H9 (cell line): ENCODE measurements around the gene TTYH1. TPM values are rescaled to one million over a fixed set of nuclear protein-coding genes. Genes with fewer than 3 reads are reported as not detected.
A peak's percentile ranks its signal among the peaks of the same experiment; 100 is the strongest.

ENCODE experiments used
- DNase-seq: peaks from one replicate; pipeline ENCODE4 v3.0.0-alpha.2; 2017
- H2AFZ ChIP-seq: one replicate; pipeline ENCODE4 v1.6.1; 2013; ENCODE audit warnings: mild to moderate bottlenecking, low read length, control low read depth, moderate library complexity
- H2AK5ac ChIP-seq: 2 replicates; pipeline ENCODE4 v1.6.1; 2013; ENCODE audit warnings: low read length, control low read depth, mixed read lengths; ENCODE audit not compliant: insufficient read length
- H2BK120ac ChIP-seq: one replicate; pipeline ENCODE4 v1.6.1; 2013; ENCODE audit warnings: low read depth, mild to moderate bottlenecking, low read length, control low read depth, inconsistent platforms; ENCODE audit not compliant: poor library complexity, severe bottlenecking
- H2BK12ac ChIP-seq: 2 replicates; pipeline ENCODE4 v1.6.1; 2013; ENCODE audit warnings: low read length, control low read depth, mixed read lengths, low read depth; ENCODE audit not compliant: insufficient read length
- H2BK15ac ChIP-seq: 2 replicates; pipeline ENCODE4 v1.6.1; 2013; ENCODE audit warnings: low read depth, low read length, control low read depth
- H2BK20ac ChIP-seq: one replicate; pipeline ENCODE4 v1.6.1; 2013; ENCODE audit warnings: low read depth, mild to moderate bottlenecking, low read length, control low read depth, inconsistent platforms; ENCODE audit not compliant: poor library complexity, severe bottlenecking
- H2BK5ac ChIP-seq: 2 replicates; pipeline ENCODE4 v1.6.1; 2013; ENCODE audit warnings: low read length, control low read depth, mixed read lengths; ENCODE audit not compliant: insufficient read length
- H3K14ac ChIP-seq: 2 replicates; pipeline ENCODE4 v1.6.1; 2013; ENCODE audit warnings: low read length, control low read depth; ENCODE audit not compliant: insufficient read depth
- H3K18ac ChIP-seq: 2 replicates; pipeline ENCODE4 v1.6.1; 2013; ENCODE audit warnings: low read depth, mild to moderate bottlenecking, mixed read lengths, low read length, control low read depth; ENCODE audit not compliant: insufficient read length
- H3K23ac ChIP-seq: 2 replicates; pipeline ENCODE4 v1.6.1; 2013; ENCODE audit warnings: low read length, control low read depth, mixed read lengths, low read depth; ENCODE audit not compliant: insufficient read length
- H3K23me2 ChIP-seq: 2 replicates; pipeline ENCODE4 v1.6.1; 2013; ENCODE audit warnings: low read depth, mild to moderate bottlenecking, mixed read lengths, low read length, control low read depth; ENCODE audit not compliant: insufficient read length, poor library complexity, severe bottlenecking
- H3K27ac ChIP-seq: 2 replicates; pipeline ENCODE4 v1.5.1; 2013; ENCODE audit warnings: low read length, control low read depth, mixed read lengths, low read depth; ENCODE audit not compliant: insufficient read length
- H3K27me3 ChIP-seq: 2 replicates; pipeline ENCODE4 v1.6.1; 2013; ENCODE audit warnings: low read length, control low read depth, inconsistent platforms; ENCODE audit not compliant: insufficient read depth
- H3K4ac ChIP-seq: 2 replicates; pipeline ENCODE4 v1.6.1; 2013; ENCODE audit warnings: low read depth, mild to moderate bottlenecking, control low read depth, inconsistent platforms, low read length, moderate library complexity
- H3K4me1 ChIP-seq: 2 replicates; pipeline ENCODE4 v1.6.1; 2013; ENCODE audit warnings: low read length, control low read depth, inconsistent platforms; ENCODE audit not compliant: insufficient read depth
- H3K4me2 ChIP-seq: 2 replicates; pipeline ENCODE4 v1.6.1; 2013; ENCODE audit warnings: low read length, control low read depth, mixed read lengths; ENCODE audit not compliant: insufficient read length, insufficient read depth
- H3K56ac ChIP-seq: 2 replicates; pipeline ENCODE4 v1.6.1; 2013; ENCODE audit warnings: low read depth, mild to moderate bottlenecking, mixed read lengths, low read length, control low read depth; ENCODE audit not compliant: insufficient read length
- H3K79me1 ChIP-seq: 2 replicates; pipeline ENCODE4 v1.6.1; 2013; ENCODE audit warnings: low read depth, mild to moderate bottlenecking, moderate library complexity, low read length, control low read depth, inconsistent platforms; ENCODE audit not compliant: insufficient read depth, poor library complexity, severe bottlenecking
- H3K79me2 ChIP-seq: 2 replicates; pipeline ENCODE4 v1.6.1; 2013; ENCODE audit warnings: low read length, control low read depth, inconsistent platforms; ENCODE audit not compliant: insufficient read depth
- H3K9ac ChIP-seq: 2 replicates; pipeline ENCODE4 v1.6.1; 2013; ENCODE audit warnings: low read length, control low read depth, mixed read lengths; ENCODE audit not compliant: insufficient read length; ENCODE audit errors: extremely low read depth
- H3K9me3 ChIP-seq: one replicate; pipeline ENCODE4 v1.6.1; 2013; ENCODE audit warnings: low read depth, low read length, inconsistent platforms; ENCODE audit not compliant: control insufficient read depth
- H3T11ph ChIP-seq: one replicate; pipeline ENCODE4 v1.6.1; 2013; ENCODE audit warnings: mild to moderate bottlenecking, low read length, control low read depth, inconsistent platforms
- H4K20me1 ChIP-seq: one replicate; pipeline ENCODE4 v1.6.1; 2013; ENCODE audit not compliant: control insufficient read depth, insufficient read length, insufficient read depth
- H4K5ac ChIP-seq: 2 replicates; pipeline ENCODE4 v1.6.1; 2013; ENCODE audit warnings: low read depth, mild to moderate bottlenecking, mixed read lengths, low read length, control low read depth; ENCODE audit not compliant: insufficient read length
- H4K8ac ChIP-seq: replicated peaks from 2 replicates; pipeline ENCODE4 v1.6.1; 2013; ENCODE audit warnings: low read length, control low read depth, mixed read lengths, low read depth; ENCODE audit not compliant: insufficient read length
- H4K91ac ChIP-seq: 2 replicates; pipeline ENCODE4 v1.6.1; 2013; ENCODE audit warnings: low read depth, mild to moderate bottlenecking, moderate library complexity, mixed read lengths, low read length, control low read depth; ENCODE audit not compliant: insufficient read length
- H3K27ac Mint-ChIP-seq, 3 experiments: 2 replicates in 2 of 3; 3 replicates in 1 of 3; pipeline ENCODE4 v1.8.0; 2020 to 2021; ENCODE audit warnings: mixed read lengths in 3 of 3, mild to moderate bottlenecking in 1 of 3, moderate library complexity in 1 of 3
- H3K27me3 Mint-ChIP-seq: 2 replicates; pipeline ENCODE4 v1.8.0; 2021; ENCODE audit warnings: low read depth, mild to moderate bottlenecking, moderate library complexity, mixed read lengths
- H3K36me3 Mint-ChIP-seq, 3 experiments: 2 replicates in 2 of 3; 3 replicates in 1 of 3; pipeline ENCODE4 v1.8.0; 2020 to 2021; ENCODE audit warnings: low read depth in 3 of 3, mixed read lengths in 3 of 3; ENCODE audit not compliant: insufficient read depth in 1 of 3
- H3K4me1 Mint-ChIP-seq, 2 experiments: 2 replicates each; pipeline ENCODE4 v1.8.0; 2020; ENCODE audit warnings: mixed read lengths in 2 of 2
- H3K4me3 Mint-ChIP-seq, 2 experiments: 2 replicates in 1 of 2; 3 replicates in 1 of 2; pipeline ENCODE4 v1.8.0; 2020 to 2021; ENCODE audit warnings: mild to moderate bottlenecking in 2 of 2, mixed read lengths in 2 of 2, moderate library complexity in 1 of 2
- H3K9me3 Mint-ChIP-seq, 2 experiments: 2 replicates in 1 of 2; 3 replicates in 1 of 2; pipeline ENCODE4 v1.8.0; 2020; ENCODE audit warnings: mild to moderate bottlenecking in 2 of 2, mixed read lengths in 2 of 2, moderate library complexity in 1 of 2
- CTCF ChIP-seq: fragments of 200-600 bp; sonication (generic); conservative IDR thresholded peaks from 3 replicates; pipeline ENCODE4 v1.8.0; 2021; ENCODE audit warnings: antibody characterized with exemption, mild to moderate bottlenecking
- WGBS: extraction: QIAGEN DNeasy Blood & Tissue Kit; methylation state at CpG from one replicate; pipeline ENCODE4 v1.1.7; 2013; ENCODE audit warnings: missing lambda C conversion rate, low lambda C conversion rate, mixed read lengths; ENCODE audit not compliant: insufficient read length; ENCODE audit errors: extremely low coverage; 5-methylcytosine and 5-hydroxymethylcytosine counted together
- total RNA-seq: library from RNA; stranded (reverse); gene quantifications from 2 replicates; pipeline ENCODE4 v1.2.1, GENCODE V29; 2021

Gene TTYH1
- total RNA-seq, 1 experiment from 2014 or later = 47.1 TPM

- no peak overlapping the region for H4K8ac ChIP-seq
- no peak overlapping the region for H3K56ac ChIP-seq
- H3K79me1 ChIP-seq = no peaks in the 10 kb centered on the region
- no peaks in the 10 kb centered on the region for H3K27me3 ChIP-seq
- Mint-ChIP-seq H3K4me3 (peak overlapping the region in 1 of 2 experiments; percentile 38; a peak in 2 of 5 replicates), H3K4me1 (peaks cover 5 to 7% of the 10 kb centered on the region in 2 experiments; a peak in 3 of 4 replicates), H3K27me3 (no peaks in the 10 kb centered on the region), H3K9me3 (peaks cover 0 to 2% of the 10 kb centered on the region in 2 experiments; a peak in 1 of 5 replicates), H3K36me3 (peaks cover 39 to 76% (median 74%) of the 10 kb centered on the region in 3 experiments; a peak in 6 of 7 replicates), H3K27ac (peak overlapping the region in 2 of 3 experiments; percentile 91 to 95; a peak in 6 of 7 replicates)
- peaks cover 8% of the 10 kb centered on the region for H3K23me2 ChIP-seq
- H3K18ac ChIP-seq = no peak overlapping the region
- no peak overlapping the region for H4K91ac ChIP-seq
- H3K79me2 ChIP-seq = no peaks in the 10 kb centered on the region
- H3K9me3 ChIP-seq = no peaks in the 10 kb centered on the region
- no peak overlapping the region for H2AK5ac ChIP-seq
- H3K23ac ChIP-seq = no peak overlapping the region
- H2BK20ac ChIP-seq = no peak overlapping the region
- H2BK120ac ChIP-seq = no peak overlapping the region
- DNase-seq = no peak
- H3K14ac ChIP-seq = no peak overlapping the region
- no peak overlapping the region for H3T11ph ChIP-seq
- H4K5ac ChIP-seq = no peak overlapping the region
- H2BK12ac ChIP-seq = no peak overlapping the region
- no peak overlapping the region for H3K4ac ChIP-seq
- no peak overlapping the region for H2BK15ac ChIP-seq
- no peak overlapping the region for H3K4me2 ChIP-seq
- no peak overlapping the region for H3K27ac ChIP-seq
- no peak overlapping the region for H3K9ac ChIP-seq
- H4K20me1 ChIP-seq = no peaks in the 10 kb centered on the region
- H3K4me1 ChIP-seq = no peaks in the 10 kb centered on the region
- no peak for TF ChIP-seq CTCF
- WGBS = no CpG with 5 or more reads among the region's 11 CpGs
- no peak overlapping the region for H2BK5ac ChIP-seq
- H2AFZ ChIP-seq = no peak overlapping the region
These were observed 43.5 kb downstream of the TTYH1 start for GRCh38 chr19:54458648-54459281.
